H1 (cell line): ENCODE results near the gene HHAT. TPM values are rescaled to one million over a fixed set of nuclear protein-coding genes. Genes with fewer than 3 reads are reported as not detected.

Source experiments
- CTCF ChIA-PET: fragments of 300-600 bp; sonication (Branson Sonifier 250); formaldehyde crosslinking; loops from one replicate; lab custom pipeline; 2021; ENCODE audit not compliant: partially characterized antibody; lab: Charles Lee
- POLR2A ChIA-PET: fragments of 300-600 bp; sonication (Branson Sonifier 250); formaldehyde crosslinking; loops from one replicate; lab custom pipeline; 2021; ENCODE audit warnings: inconsistent platforms; ENCODE audit not compliant: partially characterized antibody; lab: Charles Lee
- DNase-seq, 2 experiments: peaks; one replicate each; pipeline versions ENCODE4 v3.0.0 to v3.0.0-alpha.2; 2010 to 2022; ENCODE audit warnings: low spot score in 2 of 2, low read depth in 1 of 2, mixed read lengths in 1 of 2
- FAIRE-seq: peaks from 2 replicates; lab custom pipeline; 2011; peaks lifted over from hg19 to GRCh38; lab: Jason Lieb, UNC
- H2AFZ ChIP-seq: 2 replicates; pipeline ENCODE4 v1.8.1; 2012; ENCODE audit warnings: low read length, inconsistent platforms
- H2AK5ac ChIP-seq: 2 replicates; pipeline ENCODE4 v1.6.1; 2013; ENCODE audit warnings: low read depth, low read length
- H2BK120ac ChIP-seq: replicated peaks from 2 replicates; pipeline ENCODE3; 2013; ENCODE audit warnings: low read depth, low read length, inconsistent platforms
- H2BK12ac ChIP-seq: 2 replicates; pipeline ENCODE4 v1.6.1; 2013; ENCODE audit warnings: low read depth, low read length
- H2BK15ac ChIP-seq: 2 replicates; pipeline ENCODE4 v1.6.1; 2013; ENCODE audit warnings: low read length
- H2BK20ac ChIP-seq: 2 replicates; pipeline ENCODE4 v1.6.1; 2013; ENCODE audit warnings: low read length
- H2BK5ac ChIP-seq: 2 replicates; pipeline ENCODE4 v1.6.1; 2013; ENCODE audit warnings: low read depth, low read length
- H3K14ac ChIP-seq: 2 replicates; pipeline ENCODE4 v1.6.1; 2013; ENCODE audit warnings: inconsistent platforms; ENCODE audit not compliant: insufficient read length
- H3K18ac ChIP-seq: 2 replicates; pipeline ENCODE4 v1.6.1; 2013; ENCODE audit warnings: low read length; ENCODE audit errors: extremely low read depth
- H3K23ac ChIP-seq: 2 replicates; pipeline ENCODE4 v1.6.1; 2013; ENCODE audit warnings: inconsistent platforms; ENCODE audit not compliant: insufficient read length
- H3K23me2 ChIP-seq: 2 replicates; pipeline ENCODE4 v1.6.1; 2013; ENCODE audit warnings: low read depth, low read length
- H3K27ac ChIP-seq: 2 replicates; pipeline ENCODE4 v1.6.1; 2011; ENCODE audit warnings: low read depth, low read length, inconsistent platforms
- H3K27me3 ChIP-seq, 4 experiments: replicated peaks in 1 of 4; 1 replicate in 1 of 4; 2 replicates in 3 of 4; pipeline versions ENCODE4 v1.6.1 to v1.8.1; 2011 to 2013; ENCODE audit warnings: low read length in 3 of 4, mild to moderate bottlenecking in 3 of 4, inconsistent platforms in 2 of 4, mixed read lengths in 2 of 4, moderate library complexity in 1 of 4; ENCODE audit not compliant: control insufficient read depth in 3 of 4, insufficient read depth in 3 of 4; ENCODE audit errors: extremely low read depth in 1 of 4
- H3K36me3 ChIP-seq, 4 experiments: 2 replicates each; pipeline versions ENCODE4 v1.6.1 to v1.8.1; 2011 to 2013; ENCODE audit warnings: mild to moderate bottlenecking in 4 of 4, low read length in 3 of 4, moderate library complexity in 2 of 4, control low read depth in 1 of 4, inconsistent platforms in 1 of 4; ENCODE audit not compliant: insufficient read depth in 4 of 4, control insufficient read depth in 2 of 4
- H3K4ac ChIP-seq: replicated peaks from 2 replicates; pipeline ENCODE3; 2013; ENCODE audit warnings: low read length, low read depth, mixed read lengths, inconsistent platforms; ENCODE audit not compliant: insufficient read length
- H3K4me1 ChIP-seq, 4 experiments: replicated peaks in 1 of 4; 1 replicate in 1 of 4; 2 replicates in 3 of 4; pipeline versions ENCODE4 v1.6.1 to v1.8.1; 2011 to 2013; ENCODE audit warnings: low read length in 3 of 4, inconsistent platforms in 2 of 4, mixed read lengths in 1 of 4; ENCODE audit not compliant: insufficient read depth in 4 of 4, control insufficient read depth in 3 of 4
- H3K4me2 ChIP-seq, 2 experiments: 2 replicates each; pipeline versions ENCODE4 v1.6.1 to v1.8.1; 2011 to 2013; ENCODE audit warnings: low read depth in 2 of 2, low read length in 2 of 2, control low read depth in 1 of 2, inconsistent platforms in 1 of 2, mild to moderate bottlenecking in 1 of 2; ENCODE audit not compliant: insufficient read depth in 1 of 2
- H3K4me3 ChIP-seq, 4 experiments: fragments of 200-600, 300-600 bp in 1 of 4; sonication (generic), shearing (Covaris generic), sonication (Bioruptor Twin) in 1 of 4; 2 replicates each; pipeline versions ENCODE4 v1.5.1 to v1.8.1; 2011 to 2016; ENCODE audit warnings: low read length in 4 of 4, low read depth in 3 of 4, control low read depth in 2 of 4, inconsistent platforms in 2 of 4, mild to moderate bottlenecking in 2 of 4, mixed read lengths in 1 of 4, moderate library complexity in 1 of 4; ENCODE audit not compliant: insufficient read depth in 2 of 4; ENCODE audit errors: extremely low read depth in 1 of 4
- H3K56ac ChIP-seq: replicated peaks from 2 replicates; pipeline ENCODE3; 2013; ENCODE audit warnings: low read depth, mild to moderate bottlenecking, mixed read lengths, low read length, inconsistent platforms; ENCODE audit not compliant: insufficient read length
- H3K79me1 ChIP-seq: 2 replicates; pipeline ENCODE4 v1.6.1; 2013; ENCODE audit warnings: low read depth, low read length, control low read depth
- H3K79me2 ChIP-seq, 2 experiments: 2 replicates each; pipeline versions ENCODE4 v1.6.1 to v1.8.1; 2012 to 2013; ENCODE audit warnings: low read length in 2 of 2, mild to moderate bottlenecking in 2 of 2, inconsistent platforms in 1 of 2; ENCODE audit not compliant: insufficient read depth in 2 of 2, control insufficient read depth in 1 of 2
- H3K9ac ChIP-seq, 4 experiments: replicated peaks in 1 of 4; 1 replicate in 1 of 4; 2 replicates in 3 of 4; pipeline versions ENCODE4 v1.6.1 to v1.8.1; 2011 to 2013; ENCODE audit warnings: low read depth in 3 of 4, low read length in 3 of 4, control low read depth in 2 of 4, mild to moderate bottlenecking in 2 of 4, moderate library complexity in 2 of 4, inconsistent platforms in 1 of 4; ENCODE audit errors: extremely low read depth in 1 of 4
- H3K9me3 ChIP-seq, 2 experiments: 2 replicates each; pipeline versions ENCODE4 v1.6.1 to v1.8.1; 2012 to 2013; ENCODE audit warnings: mild to moderate bottlenecking in 2 of 2, moderate library complexity in 2 of 2, control low read depth in 1 of 2, inconsistent platforms in 1 of 2, low read depth in 1 of 2, low read length in 1 of 2, mixed read lengths in 1 of 2; ENCODE audit not compliant: insufficient read depth in 2 of 2
- H4K20me1 ChIP-seq, 2 experiments: replicated peaks in 1 of 2; 2 replicates each; pipeline versions ENCODE3 to v1.8.1; 2011 to 2013; ENCODE audit warnings: inconsistent platforms in 2 of 2, low read length in 2 of 2, mild to moderate bottlenecking in 1 of 2; ENCODE audit not compliant: insufficient read depth in 2 of 2, control insufficient read depth in 1 of 2
- H4K5ac ChIP-seq: 2 replicates; pipeline ENCODE4 v1.6.1; 2013; ENCODE audit warnings: low read length, low read depth, mixed read lengths, inconsistent platforms; ENCODE audit not compliant: insufficient read length
- H4K8ac ChIP-seq: 2 replicates; pipeline ENCODE4 v1.8.0; 2013; ENCODE audit warnings: mild to moderate bottlenecking, moderate library complexity, low read length, inconsistent platforms; ENCODE audit not compliant: insufficient read depth; ENCODE audit errors: extremely low read depth
- H4K91ac ChIP-seq: replicated peaks from 2 replicates; pipeline ENCODE3; 2013; ENCODE audit warnings: low read length, mixed read lengths, inconsistent platforms; ENCODE audit not compliant: insufficient read length
- CEBPB ChIP-seq: IDR thresholded peaks from 2 replicates; pipeline ENCODE4 v1.6.1; 2012; ENCODE audit warnings: low read depth, low read length
- HDAC2 ChIP-seq, 2 experiments: fragments of 300-600 bp in 1 of 2; sonication (generic) in 1 of 2; IDR thresholded peaks; 2 replicates each; pipeline ENCODE4 v1.6.1; 2011 to 2012; ENCODE audit warnings: low read depth in 2 of 2, low read length in 2 of 2, mild to moderate bottlenecking in 2 of 2, moderate library complexity in 2 of 2, borderline replicate concordance in 1 of 2, inconsistent platforms in 1 of 2
- WGBS, 2 experiments: shearing (Covaris generic) in 1 of 2; methylation state at CpG; one replicate each; pipeline versions ENCODE4 v1.1.6 to v1.1.7; 2013 to 2015; ENCODE audit warnings: low lambda C conversion rate in 2 of 2, mixed read lengths in 2 of 2, inconsistent platforms in 1 of 2, low coverage in 1 of 2, missing lambda C conversion rate in 1 of 2; ENCODE audit not compliant: insufficient replicate concordance in 2 of 2, insufficient coverage in 1 of 2, insufficient read length in 1 of 2; ENCODE audit errors: extremely low coverage in 1 of 2, missing lambda C conversion rate in 1 of 2; 5-methylcytosine and 5-hydroxymethylcytosine counted together
- polyA plus RNA-seq, 7 experiments: library from polyadenylated mRNA; depleted of rRNA in 3 of 7; stranded (reverse) in 5 of 7; unstranded in 2 of 7; fragments of >200 nt in 5 of 7; fragments of 200-250 nt in 2 of 7; gene quantifications; 1 replicate in 5 of 7; 2 replicates in 1 of 7; 4 replicates in 1 of 7; pipeline versions ENCODE4 v1.2.1 to v1.2.3, GENCODE V29; 2011 to 2013; ENCODE audit warnings: missing spikeins in 2 of 7, mixed read lengths in 2 of 7
- total RNA-seq: library from RNA; stranded (reverse); fragmentation: NEBNext Ultra II Directional; extraction: Animal tissue kit (Norgen Biotek cat#: 25700); gene quantifications from 2 replicates; pipeline ENCODE4 v1.2.1, GENCODE V29; 2021

HHAT gene
- total and polyA plus RNA-seq, 2 of the 8 experiments (the other 6 are each of a cell fraction or from before 2014, with no cell fraction given): 0.15 to 0.51 TPM

- H3K14ac ChIP-seq: no peak overlapping the region
- H3K9ac ChIP-seq: no peak overlapping the region
- ChIA-PET POLR2A (interaction anchor here (1.0 kb wide), 1 partner anchor 109 kb away, joined by 4 read pairs; no protein-coding TSS in a partner anchor), CTCF (interaction anchor here (1.0 to 1.9 kb wide), 3 partner anchors 26 to 651 kb away, joined by 3 to 6 read pairs (median 3); partner anchors contain the start of gene KCNH1)
- no peak overlapping the region for H3K27ac ChIP-seq
- 68% methylated on average over 3 of the region's 3 CpGs; no CpG with 5 or more reads in 1 of the 2 experiments for WGBS, 2 experiments
- no peak for FAIRE-seq
- H3K23me2 ChIP-seq: no peaks in the 10 kb centered on the region
- H3K4me2 ChIP-seq: no peak overlapping the region
- H2BK15ac ChIP-seq: no peak overlapping the region
- H4K20me1 ChIP-seq: no peaks in the 10 kb centered on the region
- no peaks in the 10 kb centered on the region for H3K79me1 ChIP-seq
- no peak overlapping the region for H4K91ac ChIP-seq
- no peaks in the 10 kb centered on the region for H3K79me2 ChIP-seq
- H2AFZ ChIP-seq: no peak overlapping the region
- H3K56ac ChIP-seq: no peak overlapping the region
- DNase-seq: no peak
- H2AK5ac ChIP-seq: no peak overlapping the region
- H4K8ac ChIP-seq: no peak overlapping the region
- no peaks in the 10 kb centered on the region for H3K36me3 ChIP-seq
- no peak overlapping the region for H2BK5ac ChIP-seq
- H3K4ac ChIP-seq: no peak overlapping the region
- H3K18ac ChIP-seq: no peak overlapping the region
- H3K4me3 ChIP-seq: no peak overlapping the region
- no peak overlapping the region for H2BK20ac ChIP-seq
- H3K23ac ChIP-seq: no peak overlapping the region
- no peak overlapping the region for H2BK12ac ChIP-seq
- no peak for TF ChIP-seq HDAC2 (IDR thresholded peaks at IDR 0.05; ENCODE audit: borderline replicate concordance in 1 of 2, low read depth in 2 of 2, low read length in 2 of 2)
- peak; percentile 57; the same call in 1 of the 2 replicates for TF ChIP-seq CEBPB
- H3K4me1 ChIP-seq: no peaks in the 10 kb centered on the region
- no peaks in the 10 kb centered on the region for H3K9me3 ChIP-seq
- no peaks in the 10 kb centered on the region for H3K27me3 ChIP-seq
- H4K5ac ChIP-seq: no peak overlapping the region
- no peak overlapping the region for H2BK120ac ChIP-seq
Measured at GRCh38 chr1:210482945-210483617, 154.4 kb downstream of the HHAT start.
